Smooth muscle cell of the brain vasculature (primary cell): ENCODE measurements around the gene CSNK1A1.
"Not testable (repeated sequence)": the region's sequence is repeated elsewhere in the genome, so short reads cannot be mapped to it uniquely, and the experiment has no call there.

Experiments
- DNase-seq: peaks from one replicate; pipeline ENCODE4 v3.0.0-alpha.2; 2012; ENCODE audit warnings: low read depth, low spot score

Gene CSNK1A1

GRCh38 chr5:149572576-149573231 is 21.5 kb upstream of the CSNK1A1 start:
- DNase-seq = no peak

- no peak for DNase-seq
Measured at GRCh38 chr5:149572170-149572569, 20.9 kb upstream of the CSNK1A1 start.

DNA sequence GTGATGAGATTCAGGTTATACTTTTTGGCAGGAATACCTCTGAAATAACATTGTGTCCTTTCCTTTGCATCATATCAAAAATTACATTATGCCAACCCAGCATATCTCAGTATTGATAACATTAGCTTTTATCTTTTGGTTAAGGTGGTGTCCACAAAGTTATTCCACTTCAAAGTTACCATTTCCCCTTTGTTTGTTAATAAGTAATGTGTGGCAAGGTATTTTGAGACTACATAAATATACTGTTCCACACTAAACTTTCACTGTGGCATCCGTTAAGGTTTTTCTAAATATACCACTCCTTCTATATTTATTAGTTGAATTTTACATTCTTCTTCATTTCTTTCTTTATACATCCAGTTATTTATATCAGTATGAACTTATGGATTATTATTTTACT is 16.0 kb upstream of the CSNK1A1 start:
- DNase-seq = no peak

GRCh38 chr5:149564542-149565140 is 13.4 kb upstream of the CSNK1A1 start:
- DNase-seq = not testable (repeated sequence)

- no peak for DNase-seq
Measured at GRCh38 chr5:149563466-149563865, 12.2 kb upstream of the CSNK1A1 start.

- peak; percentile 78 for DNase-seq
Measured at GRCh38 chr5:149561848-149562247, 10.6 kb upstream of the CSNK1A1 start.

- DNase-seq = no peak
Measured at GRCh38 chr5:149559706-149560105, 8.5 kb upstream of the CSNK1A1 start.

- DNase-seq = no peak
Measured at GRCh38 chr5:149552553-149553160, 1.4 kb upstream of the CSNK1A1 start.

DNA sequence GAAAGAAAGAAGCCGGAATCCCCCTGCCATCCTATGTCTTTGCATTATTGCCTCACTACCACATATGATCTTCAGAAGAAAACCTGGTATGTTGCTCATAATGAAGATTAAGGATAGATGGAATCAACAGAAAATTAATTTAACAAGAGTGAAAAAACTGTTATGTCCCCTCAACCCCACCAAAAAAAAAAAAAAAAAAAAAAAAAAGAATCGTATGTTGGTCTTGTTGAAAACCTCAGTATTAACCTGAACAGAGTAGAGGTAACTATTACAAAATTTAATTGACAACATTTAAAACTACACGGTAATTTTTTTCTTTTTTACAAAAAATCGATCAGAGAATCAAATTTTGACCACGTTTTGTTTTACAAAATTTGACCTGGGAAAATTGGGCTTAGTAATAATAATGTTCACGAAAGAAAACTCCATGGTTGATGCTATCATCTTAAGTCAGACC is 827 bp upstream of the CSNK1A1 start:
- no peak for DNase-seq

GRCh38 chr5:149550594-149551226 is 529 bp downstream of the CSNK1A1 start:
- no peak for DNase-seq

DNA sequence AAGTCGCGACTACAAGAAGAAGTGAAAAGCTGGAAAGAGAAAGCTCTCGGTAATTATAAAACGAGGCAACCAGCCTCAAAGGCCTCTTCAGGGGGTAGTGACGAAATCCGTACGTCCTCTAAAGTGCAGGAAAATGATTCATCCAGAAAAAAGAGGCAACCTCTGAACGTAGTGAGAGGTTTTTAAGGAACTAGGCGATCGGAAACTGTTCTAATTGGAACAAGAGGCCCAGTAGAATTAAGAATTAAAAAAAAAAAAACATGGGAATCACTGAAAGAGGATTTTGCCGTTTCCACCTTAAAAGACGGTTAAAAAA is 1.0 kb downstream of the CSNK1A1 start:
- no peak for DNase-seq

DNA sequence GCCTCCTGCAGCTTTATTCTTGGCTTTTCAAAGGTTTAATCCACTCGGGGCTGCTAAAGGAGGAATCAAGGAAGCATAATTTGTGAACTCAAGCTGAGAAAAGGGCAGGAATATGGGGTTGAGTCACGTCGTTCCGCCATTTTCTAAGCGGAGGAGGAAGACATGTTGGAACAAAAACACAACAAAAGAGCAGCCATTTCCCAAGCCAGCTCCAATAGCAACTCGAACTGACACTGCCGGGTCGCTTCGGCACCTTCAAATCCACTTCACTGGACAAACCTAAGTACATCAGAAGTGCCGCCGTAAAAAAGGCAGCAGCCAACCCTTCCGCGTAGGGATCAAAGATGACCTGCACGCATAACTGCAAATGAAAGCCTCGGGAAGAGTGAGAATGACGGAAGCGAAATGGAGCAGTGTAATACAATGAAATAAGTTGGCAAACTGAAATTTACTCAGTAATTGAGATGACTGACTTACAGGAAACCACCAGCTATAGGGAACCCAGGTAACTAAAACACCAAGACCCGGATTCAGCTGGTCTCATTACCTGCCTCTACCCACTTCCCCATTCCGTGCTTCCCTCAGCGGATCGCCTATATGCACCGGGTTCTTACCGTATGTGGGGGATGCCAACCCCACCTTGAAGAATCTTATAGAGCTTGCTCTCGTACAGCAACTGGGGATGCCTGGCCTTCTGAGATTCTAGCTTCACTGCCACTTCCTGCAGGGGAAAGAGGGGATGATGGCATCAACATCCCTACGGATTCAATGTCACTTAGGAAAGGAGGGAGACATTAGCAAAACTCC is 1.6 kb downstream of the CSNK1A1 start:
- no peak for DNase-seq

- DNase-seq = no peak
Measured at GRCh38 chr5:149546974-149547373, 4.3 kb downstream of the CSNK1A1 start.

- DNase-seq = no peak
Measured at GRCh38 chr5:149545327-149545726, 5.9 kb downstream of the CSNK1A1 start.

GRCh38 chr5:149544028-149544420 is 7.2 kb downstream of the CSNK1A1 start:
- no peak for DNase-seq

GRCh38 chr5:149543361-149544027 is 7.7 kb downstream of the CSNK1A1 start:
- no peak for DNase-seq

DNA sequence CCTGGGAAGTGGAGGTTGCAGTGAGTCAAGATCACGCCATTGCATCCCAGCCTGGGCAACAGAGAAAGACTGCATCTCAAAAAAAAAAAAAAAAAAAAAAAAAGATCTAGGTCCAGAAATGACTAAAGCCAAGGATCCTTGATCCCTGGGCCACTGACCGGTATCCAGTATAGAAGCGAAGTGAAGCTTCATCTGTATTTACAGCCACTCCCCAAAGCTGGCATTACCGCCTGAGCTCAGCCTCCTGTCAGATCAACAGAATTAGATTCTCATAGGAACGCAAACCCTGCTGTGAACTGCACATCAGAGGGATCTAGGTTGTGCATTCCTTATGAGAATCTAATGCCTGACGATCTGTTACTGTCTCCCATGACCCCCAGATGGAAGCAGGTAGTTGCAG is 9.3 kb downstream of the CSNK1A1 start:
- no peak for DNase-seq

DNA sequence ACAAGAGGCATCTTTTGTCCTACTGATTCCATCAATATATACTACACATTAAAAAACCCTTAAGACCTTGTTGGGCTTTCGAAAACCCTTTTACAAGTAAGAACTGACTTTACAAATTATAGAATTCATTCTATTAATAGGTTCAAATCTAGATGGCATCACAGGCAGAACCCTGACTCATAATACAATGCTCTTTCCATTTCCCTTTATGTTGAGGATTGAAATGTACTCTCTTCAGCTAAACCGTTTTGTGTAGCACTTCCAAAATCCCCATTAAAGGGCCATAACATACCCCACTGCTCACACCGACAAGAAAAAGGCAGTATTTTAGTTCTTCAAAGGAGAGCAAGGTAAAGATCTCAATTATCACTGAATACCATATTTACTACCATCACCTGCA is 11.2 kb downstream of the CSNK1A1 start:
- no peak for DNase-seq

GRCh38 chr5:149537374-149537975 is 13.8 kb downstream of the CSNK1A1 start:
- no peak for DNase-seq

DNA sequence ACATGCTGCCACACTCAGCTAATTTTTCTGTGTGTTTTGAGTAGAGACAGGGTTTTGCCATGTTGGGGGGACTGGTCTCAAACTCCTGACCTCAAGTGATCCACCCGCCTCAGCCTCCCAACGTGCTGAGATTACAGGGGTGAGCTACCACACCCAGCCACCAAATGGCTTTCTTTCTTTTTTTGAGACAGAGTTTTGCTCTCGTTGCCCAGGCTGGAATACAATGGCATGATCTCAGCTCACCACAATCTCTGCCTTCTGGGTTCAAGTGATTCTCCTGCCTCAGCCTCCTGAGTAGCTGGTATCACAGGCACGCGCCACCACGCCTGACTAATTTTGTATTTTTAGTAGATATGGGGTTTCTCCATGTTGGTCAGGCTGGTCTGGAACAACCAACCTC is 15.5 kb downstream of the CSNK1A1 start:
- not testable (repeated sequence) for DNase-seq

GRCh38 chr5:149532413-149532812 is 18.8 kb downstream of the CSNK1A1 start:
- DNase-seq = no peak
